PFSK-1 (cell line): ENCODE measurements around the gene SLC22A3.

ENCODE experiments used
- POLR2AphosphoS5 ChIP-seq: IDR thresholded peaks from 2 replicates; pipeline ENCODE4 v1.6.1; 2012; ENCODE audit warnings: low read depth, mild to moderate bottlenecking, control low read depth, low read length, moderate library complexity
- REST ChIP-seq, 2 experiments: IDR thresholded peaks; 2 replicates each; pipeline versions ENCODE4 v1.6.1 to v1.8.0; 2011 to 2012; ENCODE audit warnings: low read depth in 2 of 2, low read length in 2 of 2, control low read depth in 1 of 2, inconsistent platforms in 1 of 2, mild to moderate bottlenecking in 1 of 2, moderate library complexity in 1 of 2; ENCODE audit not compliant: insufficient read depth in 1 of 2
- SIN3A ChIP-seq: IDR thresholded peaks from 2 replicates; pipeline ENCODE4 v1.6.1; 2012; ENCODE audit warnings: mild to moderate bottlenecking, low read length, moderate library complexity, borderline replicate concordance; ENCODE audit not compliant: insufficient read depth

- TF ChIP-seq REST (IDR thresholded peaks at IDR 0.05; ENCODE audit: insufficient read depth in 1 of 2, low read depth in 2 of 2, low read length in 2 of 2) = no peak
- no peak for TF ChIP-seq SIN3A
- no peak for TF ChIP-seq POLR2AphosphoS5
Measured at GRCh38 chr6:160439751-160440150, 91.6 kb downstream of the SLC22A3 start.
